AG10803 (cell line): ENCODE results near the gene CNIH1.

Source experiments
- DNase-seq: peaks from one replicate; pipeline ENCODE4 v3.0.0; 2010; ENCODE audit warnings: low read depth
- H3K4me3 ChIP-seq: 2 replicates; pipeline ENCODE4 v1.5.1; 2011; ENCODE audit warnings: mild to moderate bottlenecking, low read length, control low read depth
- CTCF ChIP-seq: conservative IDR thresholded peaks from 2 replicates; pipeline ENCODE4 v1.5.1; 2011; ENCODE audit warnings: mild to moderate bottlenecking, low read length, control low read depth, inconsistent platforms

The CNIH1 gene

GRCh38 chr14:54440873-54441868, at the start of gene CNIH1:
TSS of gene CNIH1 (minus strand) at chr14:54441374. CDS start at chr14:54441327, 47 bp downstream.
- peak; percentile 69 for TF ChIP-seq CTCF
- H3K4me3 ChIP-seq: peak within 1 kb of the TSS; percentile 78
- DNase-seq: peak; percentile 93

- DNase-seq: no peak
- H3K4me3 ChIP-seq: no peak overlapping the region
- no peak for TF ChIP-seq CTCF
Observed at GRCh38 chr14:54490445-54491175, 49.4 kb upstream of the CNIH1 start.

GRCh38 chr14:54489731-54490444, 48.7 kb upstream of the CNIH1 start:
- DNase-seq: peak; percentile 15
- TF ChIP-seq CTCF: no peak
- peak overlapping the region; percentile 92 for H3K4me3 ChIP-seq

- no peak for DNase-seq
- no peak for TF ChIP-seq CTCF
- peak overlapping the region; percentile 92 for H3K4me3 ChIP-seq
Observed at GRCh38 chr14:54489318-54489683, 48.1 kb upstream of the CNIH1 start.

DNA sequence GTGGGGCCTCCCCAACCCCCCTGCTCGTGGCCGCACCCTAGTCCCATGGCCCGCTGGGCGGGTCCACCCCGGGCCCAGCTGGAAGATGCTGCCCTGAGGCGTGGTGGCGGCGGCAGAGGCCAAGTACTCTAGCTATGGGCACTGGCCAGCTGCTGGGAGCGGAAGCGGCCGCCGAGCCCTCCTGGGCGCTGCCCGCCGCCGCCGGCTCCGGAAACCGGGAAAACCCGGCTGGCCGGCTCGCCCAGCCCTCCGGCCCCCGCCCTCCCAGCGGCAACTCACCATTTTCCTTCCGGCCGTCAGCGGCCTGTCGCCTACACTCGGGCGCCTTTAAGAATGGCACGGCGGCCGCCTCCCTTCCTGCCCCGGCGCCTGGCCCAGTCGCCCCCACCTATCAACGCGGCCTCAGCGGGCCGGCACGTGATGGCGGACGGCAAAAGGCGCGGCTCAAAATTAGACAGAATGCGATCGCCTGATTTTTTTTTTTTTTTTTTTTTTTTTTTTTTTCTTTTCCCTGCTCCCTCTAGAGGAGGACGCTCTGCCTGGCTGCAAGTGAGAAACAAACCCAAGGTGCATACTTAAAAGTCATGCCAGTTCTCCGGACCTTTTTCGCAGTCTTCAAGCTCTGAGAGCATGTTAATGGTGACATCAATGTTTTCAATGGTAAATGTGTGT, 47.6 kb upstream of the CNIH1 start, which contains the start of gene GMFB:
TSS of gene GMFB (minus strand) at position 335 of the 672 bp plus-strand sequence. CDS start at position 282, 53 bp downstream.
- TF ChIP-seq CTCF: peak; percentile 57
- peak; percentile 95 for DNase-seq
- peak within 1 kb of the TSS; percentile 92 for H3K4me3 ChIP-seq

GRCh38 chr14:54488318-54488645, 47.1 kb upstream of the CNIH1 start:
- peak; percentile 12; the same call in 1 of the 2 replicates for TF ChIP-seq CTCF
- no peak for DNase-seq
- peak overlapping the region; percentile 92 for H3K4me3 ChIP-seq
